ENCODE measurements around the gene IKZF1.

DNA sequence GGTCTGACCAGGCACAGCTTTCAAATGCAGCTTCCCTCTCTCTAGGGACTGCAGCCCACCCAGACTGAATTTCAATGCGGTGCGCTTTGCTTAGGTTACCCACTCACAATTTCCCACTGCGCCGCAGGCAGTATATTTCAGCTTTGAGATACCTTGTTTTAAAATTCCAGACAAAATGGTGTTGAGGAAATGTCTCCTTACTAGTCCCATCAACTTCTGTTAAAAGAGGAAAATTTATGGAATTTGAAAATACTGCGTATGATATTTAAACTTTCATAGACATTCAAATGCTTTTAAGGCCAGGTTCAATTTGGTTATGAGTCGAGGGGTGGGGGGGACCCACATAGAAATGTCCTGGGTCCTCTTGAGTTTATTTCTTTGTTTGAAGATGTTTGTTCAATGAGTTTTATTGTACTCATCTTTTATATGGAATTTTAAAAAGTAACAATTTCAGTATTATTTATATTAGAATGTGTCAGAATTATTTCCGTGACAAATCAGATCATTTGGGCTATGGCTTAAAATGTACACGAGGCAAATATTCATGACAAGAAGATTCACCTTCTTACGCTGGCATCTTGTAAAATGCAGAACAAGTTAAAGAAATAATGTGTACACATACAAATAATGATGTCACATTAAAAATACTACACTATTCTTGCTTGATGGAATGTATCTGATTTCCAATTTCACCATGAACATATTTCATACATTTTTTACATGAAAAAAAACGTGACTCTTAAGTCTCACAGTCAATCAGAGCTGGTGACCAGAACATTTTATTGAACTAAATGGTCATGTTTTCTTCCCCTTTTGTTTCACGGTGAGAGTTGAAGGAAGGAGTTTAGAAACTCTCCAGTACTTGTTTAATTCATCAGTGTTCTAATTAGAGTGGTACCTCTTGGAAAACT lies 1.3 kb downstream of the IKZF1 start:
- TF ChIP-seq, protein P1, sequence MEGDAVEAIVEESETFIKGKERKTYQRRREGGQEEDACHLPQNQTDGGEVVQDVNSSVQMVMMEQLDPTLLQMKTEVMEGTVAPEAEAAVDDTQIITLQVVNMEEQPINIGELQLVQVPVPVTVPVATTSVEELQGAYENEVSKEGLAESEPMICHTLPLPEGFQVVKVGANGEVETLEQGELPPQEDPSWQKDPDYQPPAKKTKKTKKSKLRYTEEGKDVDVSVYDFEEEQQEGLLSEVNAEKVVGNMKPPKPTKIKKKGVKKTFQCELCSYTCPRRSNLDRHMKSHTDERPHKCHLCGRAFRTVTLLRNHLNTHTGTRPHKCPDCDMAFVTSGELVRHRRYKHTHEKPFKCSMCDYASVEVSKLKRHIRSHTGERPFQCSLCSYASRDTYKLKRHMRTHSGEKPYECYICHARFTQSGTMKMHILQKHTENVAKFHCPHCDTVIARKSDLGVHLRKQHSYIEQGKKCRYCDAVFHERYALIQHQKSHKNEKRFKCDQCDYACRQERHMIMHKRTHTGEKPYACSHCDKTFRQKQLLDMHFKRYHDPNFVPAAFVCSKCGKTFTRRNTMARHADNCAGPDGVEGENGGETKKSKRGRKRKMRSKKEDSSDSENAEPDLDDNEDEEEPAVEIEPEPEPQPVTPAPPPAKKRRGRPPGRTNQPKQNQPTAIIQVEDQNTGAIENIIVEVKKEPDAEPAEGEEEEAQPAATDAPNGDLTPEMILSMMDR (IDR thresholded peaks at IDR 0.05) = no peak
- no peak for TF ChIP-seq POLR2AphosphoS5 (IDR thresholded peaks at IDR 0.05)
